IMR-90 (cell line): ENCODE data around the gene C3. TPM values are rescaled to one million over a fixed set of nuclear protein-coding genes. Genes with fewer than 3 reads are reported as not detected.

Experiments used
- ATAC-seq: fragments of 200-7000 bp; cut with Tn5 transposase; 2 replicates; pipeline ENCODE4 v1.9.1; 2020; ENCODE audit warnings: low read depth, mild to moderate bottlenecking, moderate library complexity
- BruUV-seq: library from RNA; stranded (reverse); fragments of 400-500 nt; replicated peaks from 2 replicates; lab custom pipeline; 2021; lab: Mats Ljungman, UMichigan
- CTCF ChIA-PET: fragments of 300-600 bp; formaldehyde crosslinking; extraction: SDS; loops from one replicate; lab custom pipeline; 2021; ENCODE audit warnings: antibody characterized with exemption; lab: Yijun Ruan, JAX
- POLR2A ChIA-PET: fragments of 300-600 bp; sonication (Branson Sonifier 250); formaldehyde crosslinking; loops from one replicate; lab custom pipeline; 2022; ENCODE audit warnings: antibody characterized with exemption; ENCODE audit not compliant: unreplicated experiment; lab: Charles Lee
- DNase-seq: peaks from one replicate; pipeline ENCODE4 v3.0.0; 2013
- H2AFZ ChIP-seq: replicated peaks from 2 replicates; pipeline ENCODE3; 2013; ENCODE audit warnings: low read length, mild to moderate bottlenecking; ENCODE audit not compliant: poor library complexity
- H2AK5ac ChIP-seq: 2 replicates; pipeline ENCODE4 v1.6.1; 2013; ENCODE audit warnings: low read depth, low read length, inconsistent platforms
- H2AK9ac ChIP-seq: replicated peaks from 2 replicates; pipeline ENCODE3; 2013; ENCODE audit warnings: mild to moderate bottlenecking, low read depth, low read length, moderate library complexity; ENCODE audit not compliant: poor library complexity
- H2BK120ac ChIP-seq: 2 replicates; pipeline ENCODE4 v1.6.1; 2013; ENCODE audit warnings: low read depth, low read length, inconsistent platforms
- H2BK15ac ChIP-seq: 3 replicates; pipeline ENCODE4 v1.6.1; 2013; ENCODE audit warnings: low read depth, low read length, inconsistent platforms
- H2BK20ac ChIP-seq: 2 replicates; pipeline ENCODE4 v1.6.1; 2013; ENCODE audit warnings: low read depth, mild to moderate bottlenecking, inconsistent platforms, low read length, moderate library complexity
- H2BK5ac ChIP-seq: 2 replicates; pipeline ENCODE4 v1.6.1; 2013; ENCODE audit warnings: mild to moderate bottlenecking, low read depth, low read length, inconsistent platforms; ENCODE audit not compliant: poor library complexity, severe bottlenecking
- H3K14ac ChIP-seq: replicated peaks from 2 replicates; pipeline ENCODE4 v1.6.1; 2013; ENCODE audit warnings: low read depth, low read length, inconsistent platforms
- H3K18ac ChIP-seq: 2 replicates; pipeline ENCODE4 v1.6.1; 2013; ENCODE audit warnings: low read depth, low read length, control low read depth
- H3K23ac ChIP-seq: 2 replicates; pipeline ENCODE4 v1.6.1; 2013; ENCODE audit warnings: low read depth, low read length, inconsistent platforms
- H3K27ac ChIP-seq: 2 replicates; pipeline ENCODE4 v1.5.1; 2013; ENCODE audit warnings: mild to moderate bottlenecking, control low read depth, low read length; ENCODE audit not compliant: insufficient read depth
- H3K27me3 ChIP-seq: 2 replicates; pipeline ENCODE4 v1.6.1; 2013; ENCODE audit warnings: low read length; ENCODE audit not compliant: control insufficient read depth, insufficient read depth
- H3K36me3 ChIP-seq: 2 replicates; pipeline ENCODE4 v1.6.1; 2013; ENCODE audit warnings: low read length, mixed read lengths; ENCODE audit not compliant: control insufficient read depth, insufficient read depth
- H3K4ac ChIP-seq: 2 replicates; pipeline ENCODE4 v1.6.1; 2013; ENCODE audit warnings: low read depth, low read length, inconsistent platforms
- H3K4me1 ChIP-seq: 2 replicates; pipeline ENCODE4 v1.6.1; 2013; ENCODE audit warnings: low read length, mixed read lengths; ENCODE audit not compliant: control insufficient read depth, insufficient read depth
- H3K4me2 ChIP-seq: 2 replicates; pipeline ENCODE4 v1.6.1; 2013; ENCODE audit warnings: low read depth, mild to moderate bottlenecking, control low read depth, low read length, moderate library complexity
- H3K4me3 ChIP-seq: 2 replicates; pipeline ENCODE4 v1.5.1; 2013; ENCODE audit warnings: low read depth, mild to moderate bottlenecking, control low read depth, low read length, moderate library complexity; ENCODE audit not compliant: insufficient read depth
- H3K56ac ChIP-seq: 2 replicates; pipeline ENCODE4 v1.6.1; 2013; ENCODE audit warnings: low read length, inconsistent platforms; ENCODE audit not compliant: insufficient read depth; ENCODE audit errors: extremely low read depth
- H3K79me1 ChIP-seq, 2 experiments: 2 replicates each; pipeline ENCODE4 v1.6.1; 2013; ENCODE audit warnings: low read length in 2 of 2, inconsistent platforms in 1 of 2, low read depth in 1 of 2
- H3K9ac ChIP-seq: 2 replicates; pipeline ENCODE4 v1.6.1; 2013; ENCODE audit warnings: low read depth, low read length, control low read depth
- H3K9me1 ChIP-seq: 2 replicates; pipeline ENCODE4 v1.6.1; 2013; ENCODE audit warnings: low read length, inconsistent platforms; ENCODE audit not compliant: insufficient read depth
- H3K9me3 ChIP-seq: 2 replicates; pipeline ENCODE4 v1.6.1; 2013; ENCODE audit warnings: low read length; ENCODE audit not compliant: control insufficient read depth, insufficient read depth
- H4K20me1 ChIP-seq: 2 replicates; pipeline ENCODE4 v1.6.1; 2013; ENCODE audit warnings: low read length, inconsistent platforms; ENCODE audit not compliant: insufficient read depth
- H4K5ac ChIP-seq: 2 replicates; pipeline ENCODE4 v1.6.1; 2013; ENCODE audit warnings: mild to moderate bottlenecking, low read depth, low read length, control low read depth
- H4K8ac ChIP-seq, 2 experiments: 2 replicates each; pipeline ENCODE4 v1.6.1; 2013; ENCODE audit warnings: low read depth in 2 of 2, low read length in 2 of 2, control low read depth in 1 of 2, inconsistent platforms in 1 of 2
- H4K91ac ChIP-seq: 2 replicates; pipeline ENCODE4 v1.6.1; 2013; ENCODE audit warnings: low read depth, low read length, inconsistent platforms; ENCODE audit not compliant: insufficient read depth
- CEBPB ChIP-seq: IDR thresholded peaks from 2 replicates; pipeline ENCODE4 v1.6.1; 2012; ENCODE audit warnings: low read depth, low read length, improper control_type of control experiment
- CHD1 ChIP-seq: IDR thresholded peaks from 2 replicates; pipeline ENCODE4 v1.6.1; 2012; ENCODE audit warnings: low read depth, low read length, improper control_type of control experiment
- CTCF ChIP-seq: conservative IDR thresholded peaks from 2 replicates; pipeline ENCODE4 v1.5.1; 2012; ENCODE audit warnings: mild to moderate bottlenecking, low read depth, low read length, improper control_type of control experiment
- FOS ChIP-seq: fragments of 150-350 bp; IDR thresholded peaks from 2 replicates; pipeline ENCODE4 v1.6.1; 2016; ENCODE audit warnings: low read depth, low read length
- MXI1 ChIP-seq: IDR thresholded peaks from 2 replicates; pipeline ENCODE4 v1.6.1; 2012; ENCODE audit warnings: low read depth, mild to moderate bottlenecking, low read length, moderate library complexity, borderline replicate concordance
- RCOR1 ChIP-seq: IDR thresholded peaks from 2 replicates; pipeline ENCODE4 v1.6.1; 2012; ENCODE audit warnings: mild to moderate bottlenecking, low read length, improper control_type of control experiment; ENCODE audit not compliant: insufficient replicate concordance
- SMC3 ChIP-seq: fragments of 150-350 bp; IDR thresholded peaks from 2 replicates; pipeline ENCODE4 v1.6.1; 2016; ENCODE audit warnings: low read depth, mild to moderate bottlenecking, antibody characterized with exemption, low read length, moderate library complexity
- USF2 ChIP-seq: fragments of 150-350 bp; IDR thresholded peaks from 2 replicates; pipeline ENCODE4 v1.6.1; 2017; ENCODE audit warnings: mild to moderate bottlenecking, antibody characterized with exemption, low read length, low read depth
- WGBS, 2 experiments: methylation state at CpG; one replicate each; pipeline versions ENCODE4 v1.1.5 to v1.1.7; 2013; ENCODE audit warnings: missing lambda C conversion rate in 2 of 2; ENCODE audit not compliant: insufficient read length in 1 of 2; ENCODE audit errors: extremely low coverage in 2 of 2; 5-methylcytosine and 5-hydroxymethylcytosine counted together
- dilution Hi-C: fragments of 300-500 bp; cut with HindIII; formaldehyde crosslinking; loops from one replicate; pipeline ENCODE4 v1.14.3; 2018; ENCODE audit warnings: low sequenced_read_pairs; ENCODE audit not compliant: unreplicated experiment
- in situ Hi-C: fragments of 300-500 bp; cut with MboI; formaldehyde crosslinking; loops from 3 replicates; pipeline ENCODE4 v1.14.3; 2019; ENCODE audit warnings: low sequenced_read_pairs, inconsistent platforms, mixed read lengths
- intact Hi-C: fragments of 100-400 bp; cut with micrococcal nuclease; formaldehyde crosslinking; loops from 2 replicates; pipeline ENCODE4 v1.10.0; 2022
- polyA plus RNA-seq, 3 experiments: library from polyadenylated mRNA; depleted of rRNA; stranded (reverse); fragments of >200 nt; gene quantifications; 2 replicates each; pipeline ENCODE4 v1.2.3, GENCODE V29; 2012; ENCODE audit warnings: low replicate concordance in 1 of 3
- total RNA-seq: library from RNA; depleted of rRNA; stranded (reverse); fragments of >200 nt; gene quantifications from 2 replicates; pipeline ENCODE4 v1.2.3, GENCODE V29; 2012
- TF ChIP-seq, protein P1 (sequence below): fragments of 150-350 bp; IDR thresholded peaks from 2 replicates; pipeline ENCODE4 v1.6.1; 2016; ENCODE audit warnings: low read depth, mild to moderate bottlenecking, low read length, moderate library complexity, borderline replicate concordance

C3 gene
- total and polyA plus RNA-seq, 2 of the 4 experiments (the other 2 are of a cell fraction), result 0.36 TPM; not detected in 1

DNA sequence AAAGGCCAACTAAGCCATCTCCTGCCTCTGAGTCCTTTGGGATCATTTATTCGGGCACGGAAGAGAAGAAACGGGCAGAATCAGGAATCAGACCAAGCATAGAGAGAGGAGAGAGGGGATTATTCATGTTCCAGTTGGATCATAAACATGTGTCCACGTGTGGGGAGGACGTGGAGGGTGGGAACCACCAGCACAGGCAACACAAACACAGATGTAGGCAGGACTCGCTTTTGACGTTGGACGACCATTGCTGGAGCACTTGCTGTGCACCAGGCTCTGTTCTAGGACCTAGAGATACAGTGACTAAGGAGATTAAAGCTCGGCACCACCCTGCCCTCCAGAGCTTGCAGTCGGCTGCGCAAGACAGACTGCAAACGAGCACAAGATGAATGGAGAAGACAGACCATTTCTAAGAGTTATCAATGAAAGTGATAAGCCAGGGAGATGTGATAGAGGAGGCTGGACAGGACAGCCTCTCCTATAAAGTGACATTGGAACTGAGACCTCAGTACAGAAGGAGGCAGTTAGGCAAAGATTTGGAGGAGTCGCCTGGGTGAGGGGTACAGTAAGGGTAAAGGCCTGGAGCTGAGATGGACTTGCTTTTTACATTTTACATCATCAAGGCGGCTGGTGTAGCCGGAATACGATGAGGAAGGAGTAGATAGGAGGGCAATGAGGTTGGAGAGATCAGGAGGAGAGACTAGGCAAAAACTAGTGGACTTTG is 46.1 kb upstream of the C3 start:
- no peak overlapping the region for H2BK15ac ChIP-seq
- H3K27ac ChIP-seq, result no peak overlapping the region
- in situ Hi-C loops, result no loop called here
- ChIA-PET CTCF (no interaction called here), POLR2A (no interaction called here)
- H2AK5ac ChIP-seq, result no peak overlapping the region
- H4K8ac ChIP-seq, result no peak overlapping the region
- H3K18ac ChIP-seq, result no peak overlapping the region
- H4K5ac ChIP-seq, result no peak overlapping the region
- no peak overlapping the region for H2BK120ac ChIP-seq
- H3K79me1 ChIP-seq, result no peaks in the 10 kb centered on the region
- H2AK9ac ChIP-seq, result peak overlapping the region; percentile 13
- H3K9me1 ChIP-seq, result 0 out of 2 replicates have a peak, but pooled peaks cover 5% of the 10 kb centered on the region
- TF ChIP-seq CHD1, result no peak
- no peak for TF ChIP-seq CTCF
- TF ChIP-seq, protein P1, sequence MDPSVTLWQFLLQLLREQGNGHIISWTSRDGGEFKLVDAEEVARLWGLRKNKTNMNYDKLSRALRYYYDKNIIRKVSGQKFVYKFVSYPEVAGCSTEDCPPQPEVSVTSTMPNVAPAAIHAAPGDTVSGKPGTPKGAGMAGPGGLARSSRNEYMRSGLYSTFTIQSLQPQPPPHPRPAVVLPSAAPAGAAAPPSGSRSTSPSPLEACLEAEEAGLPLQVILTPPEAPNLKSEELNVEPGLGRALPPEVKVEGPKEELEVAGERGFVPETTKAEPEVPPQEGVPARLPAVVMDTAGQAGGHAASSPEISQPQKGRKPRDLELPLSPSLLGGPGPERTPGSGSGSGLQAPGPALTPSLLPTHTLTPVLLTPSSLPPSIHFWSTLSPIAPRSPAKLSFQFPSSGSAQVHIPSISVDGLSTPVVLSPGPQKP, result no peak
- no peak for TF ChIP-seq USF2
- no peak for TF ChIP-seq FOS
- no peak for TF ChIP-seq SMC3
- no peak for TF ChIP-seq RCOR1
- TF ChIP-seq MXI1, result no peak
- no peak for TF ChIP-seq CEBPB
- no peak overlapping the region for H3K9ac ChIP-seq
- H4K20me1 ChIP-seq, result no peaks in the 10 kb centered on the region
- no peak overlapping the region for H3K23ac ChIP-seq
- no peak overlapping the region for H3K4ac ChIP-seq
- no peak overlapping the region for H3K4me3 ChIP-seq
- H3K14ac ChIP-seq, result no peak overlapping the region
- H3K4me1 ChIP-seq, result no peaks in the 10 kb centered on the region
- 39% methylated on average over 3 of the region's 16 CpGs; no CpG with 5 or more reads in 1 of the 2 experiments for WGBS, 2 experiments
- H3K4me2 ChIP-seq, result no peak overlapping the region
- H3K27me3 ChIP-seq, result no peaks in the 10 kb centered on the region; the same call in 1 of the 2 replicates
- no peaks in the 10 kb centered on the region for H3K9me3 ChIP-seq
- ATAC-seq (no peak), DNase-seq (no peak)
- no peak overlapping the region for H2BK20ac ChIP-seq
- no peak overlapping the region for H3K56ac ChIP-seq
- no peak overlapping the region for H2BK5ac ChIP-seq
- H3K36me3 ChIP-seq, result no peaks in the 10 kb centered on the region
- no peak overlapping the region for H4K91ac ChIP-seq
- intact Hi-C loops, result no loop called here
- peak overlapping the region; percentile 52 for H2AFZ ChIP-seq
- dilution Hi-C loops, result no loop called here
- BruUV-seq, result no TSS peak
